Esophagus (tissue), 2 donors: Measurements from ENCODE around the gene PLD5. TPM values are rescaled to one million over a fixed set of nuclear protein-coding genes. Genes with fewer than 3 reads are reported as not detected.
"Not testable (repeated sequence)": the region's sequence is repeated elsewhere in the genome, so short reads cannot be mapped to it uniquely, and the experiment has no call there.

ENCODE experiments used
- H3K27ac ChIP-seq, 2 donors: one replicate each; pipeline ENCODE4 v1.5.1; 2013; ENCODE audit warnings: low read depth in 2 of 2, mild to moderate bottlenecking in 2 of 2, inconsistent platforms in 1 of 2, low read length in 1 of 2, moderate library complexity in 1 of 2
- H3K27me3 ChIP-seq, 2 donors: one replicate each; pipeline ENCODE4 v1.6.1; 2013; ENCODE audit warnings: low read length in 2 of 2, control low read depth in 1 of 2, mild to moderate bottlenecking in 1 of 2; ENCODE audit not compliant: insufficient read depth in 2 of 2, control insufficient read depth in 1 of 2
- H3K36me3 ChIP-seq, 2 donors: one replicate each; pipeline ENCODE4 v1.6.1; 2013; ENCODE audit warnings: low read length in 1 of 2; ENCODE audit not compliant: control insufficient read depth in 2 of 2, insufficient read depth in 2 of 2
- H3K4me1 ChIP-seq, 2 donors: one replicate each; pipeline ENCODE4 v1.6.1; 2013; ENCODE audit warnings: low read length in 1 of 2; ENCODE audit not compliant: control insufficient read depth in 2 of 2, insufficient read depth in 2 of 2
- H3K4me3 ChIP-seq, 2 donors: one replicate each; pipeline ENCODE4 v1.5.1; 2013; ENCODE audit warnings: low read length in 2 of 2, mild to moderate bottlenecking in 2 of 2, low read depth in 1 of 2, moderate library complexity in 1 of 2
- H3K9me3 ChIP-seq, 2 donors: one replicate each; pipeline ENCODE4 v1.6.1; 2013; ENCODE audit warnings: mild to moderate bottlenecking in 2 of 2, low read depth in 1 of 2, low read length in 1 of 2, moderate library complexity in 1 of 2; ENCODE audit not compliant: control insufficient read depth in 2 of 2, insufficient read depth in 1 of 2
- WGBS, 2 donors: extraction: QIAGEN DNeasy Blood & Tissue Kit; methylation state at CpG; one replicate each; pipeline ENCODE4 v1.1.7; 2013; 5-methylcytosine and 5-hydroxymethylcytosine counted together
- polyA plus RNA-seq, 2 donors: library from polyadenylated mRNA; stranded (reverse); fragments of 200-250 nt; gene quantifications; one replicate each; pipeline ENCODE4 v1.2.3, GENCODE V29; 2013
- donor health status: healthy with polysubstance abuse.
- donor health status: Bipolar disorder and iron deficiency.

Gene PLD5
- polyA plus RNA-seq, 2 donors = 0.04 to 0.11 TPM

- H3K4me3 ChIP-seq = no peak overlapping the region
- H3K4me1 ChIP-seq = no peaks in the 10 kb centered on the region
- H3K27me3 ChIP-seq = no peaks in the 10 kb centered on the region
- no peaks in the 10 kb centered on the region for H3K36me3 ChIP-seq
- no peak overlapping the region for H3K27ac ChIP-seq
- no peaks in the 10 kb centered on the region for H3K9me3 ChIP-seq
- WGBS, 2 donors = 59 to 66% methylated on average over 5 of the region's 5 CpGs
Measured at GRCh38 chr1:242089911-242090310, 434.6 kb downstream of the PLD5 start.

GRCh38 chr1:242088875-242089274 lies 435.6 kb downstream of the PLD5 start:
- 81 to 88% methylated on average over 2 of the region's 2 CpGs for WGBS, 2 donors
- H3K27ac ChIP-seq = no peak overlapping the region
- H3K9me3 ChIP-seq = no peaks in the 10 kb centered on the region
- no peak overlapping the region for H3K4me3 ChIP-seq
- no peaks in the 10 kb centered on the region for H3K27me3 ChIP-seq
- no peaks in the 10 kb centered on the region for H3K36me3 ChIP-seq
- H3K4me1 ChIP-seq = no peaks in the 10 kb centered on the region

GRCh38 chr1:242086706-242087105 lies 437.8 kb downstream of the PLD5 start:
- WGBS, 2 donors = 58 to 67% methylated on average over 1 of the region's 1 CpG
- H3K27me3 ChIP-seq = no peaks in the 10 kb centered on the region

GRCh38 chr1:242086093-242086492 lies 438.4 kb downstream of the PLD5 start:
- Histone ChIP-seq H3K4me3 (no peak overlapping the region), H3K4me1 (no peaks in the 10 kb centered on the region), H3K27me3 (no peaks in the 10 kb centered on the region), H3K36me3 (no peaks in the 10 kb centered on the region), H3K9me3 (no peaks in the 10 kb centered on the region), H3K27ac (no peak overlapping the region)
- WGBS, 2 donors = 52 to 59% methylated on average over 3 of the region's 3 CpGs

More at GRCh38 chr1:242086706-242087105, 437.8 kb downstream of the PLD5 start:
- Histone ChIP-seq H3K9me3 (no peaks in the 10 kb centered on the region), H3K4me3 (no peak overlapping the region), H3K4me1 (no peaks in the 10 kb centered on the region), H3K36me3 (no peaks in the 10 kb centered on the region), H3K27ac (no peak overlapping the region)

GRCh38 chr1:242083742-242084141 lies 440.8 kb downstream of the PLD5 start:
- Histone ChIP-seq H3K9me3 (no peaks in the 10 kb centered on the region), H3K27ac (no peak overlapping the region), H3K4me1 (no peaks in the 10 kb centered on the region), H3K36me3 (no peaks in the 10 kb centered on the region), H3K4me3 (no peak overlapping the region), H3K27me3 (no peaks in the 10 kb centered on the region)
- WGBS, 2 donors = 68 to 71% methylated on average over 2 of the region's 2 CpGs

GRCh38 chr1:242081446-242081845 lies 443.1 kb downstream of the PLD5 start:
- H3K27me3 ChIP-seq = no peaks in the 10 kb centered on the region
- H3K4me3 ChIP-seq = no peak overlapping the region
- no peaks in the 10 kb centered on the region for H3K9me3 ChIP-seq
- no peaks in the 10 kb centered on the region for H3K4me1 ChIP-seq
- H3K27ac ChIP-seq = no peak overlapping the region
- no peaks in the 10 kb centered on the region for H3K36me3 ChIP-seq
- WGBS, 2 donors = 65 to 70% methylated on average over 1 of the region's 1 CpG

GRCh38 chr1:242065813-242066212 lies 458.7 kb downstream of the PLD5 start:
- no peaks in the 10 kb centered on the region for H3K36me3 ChIP-seq
- no peaks in the 10 kb centered on the region for H3K27me3 ChIP-seq
- H3K4me3 ChIP-seq = no peak overlapping the region
- H3K4me1 ChIP-seq = no peaks in the 10 kb centered on the region
- no peak overlapping the region for H3K27ac ChIP-seq
- 87 to 92% methylated on average over 2 of the region's 2 CpGs for WGBS, 2 donors
- H3K9me3 ChIP-seq = no peaks in the 10 kb centered on the region

GRCh38 chr1:242062271-242062670 lies 462.2 kb downstream of the PLD5 start:
- Histone ChIP-seq H3K9me3 (no peaks in the 10 kb centered on the region), H3K36me3 (no peaks in the 10 kb centered on the region), H3K27ac (no peak overlapping the region), H3K4me1 (no peaks in the 10 kb centered on the region), H3K27me3 (no peaks in the 10 kb centered on the region), H3K4me3 (no peak overlapping the region)
- WGBS, 2 donors = 42 to 48% methylated on average over 3 of the region's 3 CpGs

- 84 to 87% methylated on average over 11 of the region's 11 CpGs for WGBS, 2 donors
Measured at GRCh38 chr1:242059976-242060375, 464.5 kb downstream of the PLD5 start.

GRCh38 chr1:242058582-242058981 lies 465.9 kb downstream of the PLD5 start:
- H3K9me3 ChIP-seq, H3K27me3 ChIP-seq, H3K4me3 ChIP-seq, H3K36me3 ChIP-seq, H3K27ac ChIP-seq, H3K4me1 ChIP-seq: not testable (repeated sequence)
- 69 to 76% methylated on average over 4 of the region's 4 CpGs for WGBS, 2 donors

More at GRCh38 chr1:242059976-242060375, 464.5 kb downstream of the PLD5 start:
- no peaks in the 10 kb centered on the region for H3K4me1 ChIP-seq
- H3K4me3 ChIP-seq = no peak overlapping the region
- no peaks in the 10 kb centered on the region for H3K27me3 ChIP-seq
- H3K9me3 ChIP-seq = no peaks in the 10 kb centered on the region
- no peaks in the 10 kb centered on the region for H3K36me3 ChIP-seq
- no peak overlapping the region for H3K27ac ChIP-seq
